Osteoblast (primary cell): ENCODE results near the gene IP6K2. TPM values are rescaled to one million over a fixed set of nuclear protein-coding genes. Genes with fewer than 3 reads are reported as not detected.
A peak's percentile ranks its signal among the peaks of the same experiment; 100 is the strongest.

Experiments
- DNase-seq: peaks from one replicate; pipeline ENCODE4 v3.0.0; 2011; ENCODE audit warnings: low spot score, mixed read lengths; ENCODE audit not compliant: insufficient read length; ENCODE audit errors: missing footprints
- H2AFZ ChIP-seq: 2 replicates; pipeline ENCODE4 v1.6.0; 2011; ENCODE audit warnings: mild to moderate bottlenecking, low read length
- H3K27ac ChIP-seq: 2 replicates; pipeline ENCODE4 v1.5.1; 2011; ENCODE audit warnings: mild to moderate bottlenecking, low read depth, low read length, moderate library complexity
- H3K27me3 ChIP-seq: 2 replicates; pipeline ENCODE4 v1.6.0; 2012; ENCODE audit warnings: mild to moderate bottlenecking, control low read depth, inconsistent platforms, low read length, moderate library complexity; ENCODE audit not compliant: insufficient read depth
- H3K36me3 ChIP-seq: 2 replicates; pipeline ENCODE4 v1.5.1; 2011; ENCODE audit warnings: mild to moderate bottlenecking, low read length, control low read depth, moderate library complexity; ENCODE audit not compliant: insufficient read depth
- H3K4me1 ChIP-seq: 2 replicates; pipeline ENCODE4 v1.5.1; 2011; ENCODE audit warnings: mild to moderate bottlenecking, low read length, control low read depth, moderate library complexity; ENCODE audit not compliant: insufficient read depth
- H3K4me2 ChIP-seq: 2 replicates; pipeline ENCODE4 v1.6.0; 2011; ENCODE audit warnings: mild to moderate bottlenecking, low read length; ENCODE audit not compliant: insufficient read depth
- H3K4me3 ChIP-seq: fragments of 200-600 bp; sonication (generic); 3 replicates; pipeline ENCODE4 v1.5.1; 2012; ENCODE audit warnings: mild to moderate bottlenecking, low read length, inconsistent platforms; ENCODE audit not compliant: insufficient read depth
- H3K79me2 ChIP-seq: 2 replicates; pipeline ENCODE4 v1.6.0; 2012; ENCODE audit warnings: mild to moderate bottlenecking, low read length, control low read depth, inconsistent platforms; ENCODE audit not compliant: insufficient read depth
- H3K9me3 ChIP-seq: 2 replicates; pipeline ENCODE4 v1.5.1; 2011; ENCODE audit warnings: low read depth, low read length, control low read depth
- H4K20me1 ChIP-seq: 2 replicates; pipeline ENCODE4 v1.6.0; 2012; ENCODE audit warnings: mild to moderate bottlenecking, low read length, control low read depth; ENCODE audit not compliant: insufficient read depth
- total RNA-seq: library from RNA; depleted of rRNA; stranded (reverse); fragments of >200 nt; gene quantifications from 2 replicates; pipeline ENCODE4 v1.2.3, GENCODE V29; 2012
- TF ChIP-seq, protein P1 (sequence below): IDR thresholded peaks from 2 replicates; pipeline ENCODE4 v1.5.1; 2011; ENCODE audit warnings: mild to moderate bottlenecking, low read depth, low read length, moderate library complexity; ENCODE audit errors: extremely low read depth

Gene IP6K2
- total RNA-seq, 1 donor: 44.9 TPM

DNA sequence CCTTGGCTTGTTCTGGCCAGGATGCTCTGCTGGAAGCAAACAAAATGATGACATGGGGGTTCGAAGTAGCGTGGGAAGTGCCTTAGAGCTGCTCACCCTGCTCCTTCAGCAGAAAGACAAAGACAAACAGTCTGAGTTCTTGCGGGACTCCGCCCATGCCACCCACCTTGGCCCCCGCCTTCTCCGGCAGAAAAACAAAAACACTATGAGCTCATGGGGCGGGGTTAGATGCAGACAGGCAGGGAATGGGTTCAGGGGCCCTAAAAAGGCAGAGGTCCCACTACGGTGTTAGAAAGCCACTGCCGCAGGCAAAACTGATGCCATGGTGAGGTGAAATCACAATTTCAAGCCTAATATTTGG is 21.6 kb downstream of the IP6K2 start:
- peaks cover 79% of the 10 kb centered on the region for H3K79me2 ChIP-seq
- H3K27me3 ChIP-seq: no peaks in the 10 kb centered on the region
- DNase-seq: peak; percentile 79
- no peak overlapping the region for H2AFZ ChIP-seq
- peak overlapping the region; percentile 59 for H3K4me3 ChIP-seq
- peaks cover 62% of the 10 kb centered on the region for H3K36me3 ChIP-seq
- H3K4me1 ChIP-seq: peaks cover 36% of the 10 kb centered on the region
- H3K9me3 ChIP-seq: no peaks in the 10 kb centered on the region
- TF ChIP-seq, protein P1, sequence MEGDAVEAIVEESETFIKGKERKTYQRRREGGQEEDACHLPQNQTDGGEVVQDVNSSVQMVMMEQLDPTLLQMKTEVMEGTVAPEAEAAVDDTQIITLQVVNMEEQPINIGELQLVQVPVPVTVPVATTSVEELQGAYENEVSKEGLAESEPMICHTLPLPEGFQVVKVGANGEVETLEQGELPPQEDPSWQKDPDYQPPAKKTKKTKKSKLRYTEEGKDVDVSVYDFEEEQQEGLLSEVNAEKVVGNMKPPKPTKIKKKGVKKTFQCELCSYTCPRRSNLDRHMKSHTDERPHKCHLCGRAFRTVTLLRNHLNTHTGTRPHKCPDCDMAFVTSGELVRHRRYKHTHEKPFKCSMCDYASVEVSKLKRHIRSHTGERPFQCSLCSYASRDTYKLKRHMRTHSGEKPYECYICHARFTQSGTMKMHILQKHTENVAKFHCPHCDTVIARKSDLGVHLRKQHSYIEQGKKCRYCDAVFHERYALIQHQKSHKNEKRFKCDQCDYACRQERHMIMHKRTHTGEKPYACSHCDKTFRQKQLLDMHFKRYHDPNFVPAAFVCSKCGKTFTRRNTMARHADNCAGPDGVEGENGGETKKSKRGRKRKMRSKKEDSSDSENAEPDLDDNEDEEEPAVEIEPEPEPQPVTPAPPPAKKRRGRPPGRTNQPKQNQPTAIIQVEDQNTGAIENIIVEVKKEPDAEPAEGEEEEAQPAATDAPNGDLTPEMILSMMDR: no peak
- peaks cover 58% of the 10 kb centered on the region for H4K20me1 ChIP-seq
- H3K4me2 ChIP-seq: peak overlapping the region; percentile 70
- H3K27ac ChIP-seq: peak overlapping the region; percentile 79

DNA sequence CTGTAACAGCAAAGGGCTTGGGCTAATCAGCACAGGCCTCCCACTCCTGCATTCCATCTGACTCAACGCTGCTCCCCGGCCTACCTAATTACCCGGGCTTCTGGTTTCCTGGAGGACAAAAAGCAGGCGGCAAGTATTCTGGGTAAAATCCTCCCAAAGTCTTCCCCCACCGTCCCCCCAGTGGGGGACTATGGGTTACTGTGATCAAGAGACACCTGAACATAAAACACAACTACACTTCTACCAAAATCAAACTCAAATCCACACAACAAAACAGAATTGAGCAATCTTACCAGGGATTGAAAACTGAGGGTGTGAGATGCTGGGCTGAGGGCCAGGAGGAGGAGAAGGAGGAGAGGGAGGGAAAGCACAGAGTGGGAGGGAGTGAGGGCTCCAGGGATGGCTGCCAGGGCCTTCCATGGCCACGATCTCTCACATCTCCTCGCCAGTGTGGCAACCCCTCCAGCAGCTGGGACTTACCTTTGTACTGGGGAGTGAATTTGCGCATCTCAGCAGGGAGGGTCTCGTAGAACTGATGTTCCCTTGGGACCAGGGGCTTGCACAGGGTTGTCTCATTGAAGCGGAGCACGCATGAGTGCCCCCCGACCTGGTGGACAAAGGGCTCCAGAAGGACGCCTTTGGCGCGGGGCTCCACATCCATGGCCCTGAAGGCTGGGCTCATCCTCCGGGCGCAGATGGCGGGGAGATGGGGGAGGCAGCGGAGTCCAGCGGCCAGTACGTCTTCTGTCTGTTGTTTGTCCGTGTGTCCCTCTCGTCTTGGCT is 22.2 kb downstream of the IP6K2 start:
- no peaks in the 10 kb centered on the region for H3K27me3 ChIP-seq
- H2AFZ ChIP-seq: peak overlapping the region; percentile 48
- H4K20me1 ChIP-seq: peaks cover 53% of the 10 kb centered on the region
- peaks cover 76% of the 10 kb centered on the region for H3K79me2 ChIP-seq
- peaks cover 31% of the 10 kb centered on the region for H3K4me1 ChIP-seq
- peak overlapping the region; percentile 70 for H3K4me2 ChIP-seq
- H3K27ac ChIP-seq: peak overlapping the region; percentile 79
- H3K36me3 ChIP-seq: peaks cover 65% of the 10 kb centered on the region
- peak overlapping the region; percentile 59 for H3K4me3 ChIP-seq
- H3K9me3 ChIP-seq: no peaks in the 10 kb centered on the region
- peak; percentile 92 for DNase-seq
- TF ChIP-seq, protein P1: no peak

DNA sequence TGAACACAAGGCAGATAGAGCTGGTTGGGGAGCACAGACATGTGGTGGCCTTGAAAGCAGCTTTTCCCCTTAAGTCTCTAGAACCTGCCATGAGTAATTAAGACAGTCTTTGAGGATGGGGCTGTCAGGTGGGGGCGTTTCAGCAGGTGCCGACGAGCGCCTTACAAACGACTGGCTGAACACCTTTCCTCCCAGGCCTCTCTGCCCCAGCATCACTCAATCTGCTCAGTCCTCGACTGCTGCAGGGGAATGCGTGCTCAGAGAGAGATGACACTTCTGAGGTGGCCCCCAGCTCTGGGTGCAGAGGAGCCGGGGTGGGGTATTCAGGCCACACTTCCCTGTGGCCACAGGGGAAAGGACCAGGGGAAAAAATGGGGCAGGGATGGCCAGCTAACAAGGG is 23.2 kb downstream of the IP6K2 start:
- no peaks in the 10 kb centered on the region for H3K9me3 ChIP-seq
- DNase-seq: no peak
- peaks cover 31% of the 10 kb centered on the region for H3K4me1 ChIP-seq
- H3K27ac ChIP-seq: peak overlapping the region; percentile 79
- H3K4me2 ChIP-seq: peak overlapping the region; percentile 70
- no peak overlapping the region for H2AFZ ChIP-seq
- no peaks in the 10 kb centered on the region for H3K27me3 ChIP-seq
- H3K79me2 ChIP-seq: peaks cover 73% of the 10 kb centered on the region
- TF ChIP-seq, protein P1: no peak
- H3K36me3 ChIP-seq: peaks cover 66% of the 10 kb centered on the region
- peak overlapping the region; percentile 37 for H3K4me3 ChIP-seq
- peaks cover 48% of the 10 kb centered on the region for H4K20me1 ChIP-seq

DNA sequence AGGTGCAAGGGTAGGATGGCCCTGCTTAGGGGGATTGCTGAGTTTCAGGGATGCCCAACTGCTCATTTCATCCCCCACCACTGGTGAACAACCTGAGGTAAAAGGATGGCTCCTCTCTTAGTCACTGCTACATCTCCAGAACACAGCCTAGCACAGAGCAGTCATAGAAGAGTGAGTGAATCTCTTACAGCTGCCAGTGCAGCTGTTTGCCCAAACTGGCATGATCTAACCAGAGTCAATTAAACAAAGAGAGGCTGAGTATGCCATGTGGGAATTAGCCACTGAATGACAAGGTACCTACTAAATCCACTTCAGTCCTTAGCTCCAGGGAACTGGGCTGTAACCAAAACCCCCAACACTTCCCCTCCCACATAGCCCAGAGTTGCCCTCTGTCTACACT is 24.5 kb downstream of the IP6K2 start:
- peak; percentile 52 for DNase-seq
- Histone ChIP-seq H2AFZ (no peak overlapping the region), H3K4me2 (no peak overlapping the region), H3K4me3 (no peak overlapping the region), H3K27me3 (no peaks in the 10 kb centered on the region), H3K79me2 (peaks cover 60% of the 10 kb centered on the region), H3K4me1 (peaks cover 31% of the 10 kb centered on the region), H3K27ac (peak overlapping the region; percentile 4), H3K9me3 (no peaks in the 10 kb centered on the region), H3K36me3 (peaks cover 68% of the 10 kb centered on the region), H4K20me1 (peaks cover 47% of the 10 kb centered on the region)
- TF ChIP-seq, protein P1: no peak
